ENCODE results near the gene NEU4. TPM values are rescaled to one million over a fixed set of nuclear protein-coding genes. Genes with fewer than 3 reads are reported as not detected.
A peak's percentile ranks its signal among the peaks of the same experiment; 100 is the strongest.
"Not testable (repeated sequence)": the region's sequence is repeated elsewhere in the genome, so short reads cannot be mapped to it uniquely, and the experiment has no call there.

Gene NEU4
- total and polyA plus RNA-seq, 9 of the 15 experiments (the other 6 are each of a cell fraction or from before 2014, with no cell fraction given): 0.01 to 0.40 TPM; not detected in 7

DNA sequence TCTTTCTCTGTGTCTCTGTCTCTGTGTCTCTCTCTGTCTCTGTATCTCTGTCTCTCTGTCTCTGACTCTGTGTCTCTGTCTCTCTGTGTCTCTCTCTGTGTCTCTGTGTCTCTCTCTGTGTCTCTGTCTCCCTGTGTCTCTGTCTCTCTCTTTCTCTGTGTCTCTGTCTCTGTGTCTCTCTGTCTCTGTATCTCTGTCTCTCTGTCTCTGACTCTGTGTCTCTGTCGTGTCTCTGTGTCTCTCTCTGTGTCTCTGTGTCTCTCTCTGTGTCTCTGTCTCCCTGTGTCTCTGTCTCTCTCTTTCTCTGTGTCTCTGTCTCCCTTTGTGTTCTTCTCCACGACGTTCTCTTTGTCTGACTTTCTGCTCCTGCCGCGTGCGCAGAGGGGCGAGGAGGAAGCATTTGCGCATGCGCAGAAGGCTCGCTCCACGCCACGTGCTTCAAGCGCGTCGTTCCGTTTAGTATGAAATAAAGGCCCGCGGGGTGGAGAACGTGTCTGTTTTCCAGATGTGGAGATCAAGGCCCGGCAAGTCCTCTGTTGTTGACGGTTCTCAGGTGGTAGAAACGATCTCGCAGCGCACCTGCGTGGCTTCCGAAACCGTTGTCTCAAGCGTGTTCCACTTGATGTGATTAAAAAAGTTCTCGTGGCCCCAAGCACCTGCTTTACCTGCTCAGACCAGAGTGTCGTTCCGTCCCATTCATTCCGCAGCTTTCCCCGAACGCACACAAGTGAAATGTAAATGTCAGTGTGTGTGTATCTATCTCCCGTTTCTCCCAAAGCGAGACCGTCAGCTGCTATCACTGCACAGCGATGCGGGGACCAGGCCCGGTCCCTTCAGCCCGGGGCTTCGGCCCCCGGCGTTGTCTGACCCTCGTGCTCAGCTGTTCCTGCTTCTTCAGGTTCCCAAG is 14.8 kb downstream of the NEU4 start (continued):
- TF ChIP-seq USF2 (CRISPR knock-in tag; IDR thresholded peaks at IDR 0.05) (peak; percentile 32; the same call in 1 of the 2 replicates), JUN (CRISPR knock-in tag; IDR thresholded peaks at IDR 0.05; ENCODE audit: borderline replicate concordance) (peak; percentile 23; the same call in 1 of the 2 replicates), ZNF592 (IDR thresholded peaks at IDR 0.05) (peak; percentile 88), ZNF431 (CRISPR knock-in tag; IDR thresholded peaks at IDR 0.05) (peak; percentile 80; the same call in 1 of the 2 replicates), MNT (conservative IDR thresholded peaks at IDR 0.05) (peak; percentile 70 to 73), E2F5 (CRISPR knock-in tag; IDR thresholded peaks at IDR 0.05) (peak; percentile 89), MEIS2 (IDR thresholded peaks at IDR 0.05; ENCODE audit: partially characterized antibody) (peak; percentile 21), NRF1 (conservative IDR thresholded peaks at IDR 0.05 in 1 of 2, IDR thresholded peaks at IDR 0.05 in 1 of 2) (peak; percentile 89 to 91), TRIM24 (IDR thresholded peaks at IDR 0.05) (peak; percentile 18 to 22; a peak in 2 of 4 replicates), ZNF511 (CRISPR knock-in tag; IDR thresholded peaks at IDR 0.05) (peak; percentile 93), CXXC5 (CRISPR knock-in tag; IDR thresholded peaks at IDR 0.05) (peak; percentile 45)
- not testable (repeated sequence) for TF ChIP-seq JUN (IDR thresholded peaks at IDR 0.05; ENCODE audit: borderline replicate concordance, low read depth, low read length)

Data from K562 (cell line).